ENCODE data around the gene UQCC2.

The UQCC2 gene

DNA sequence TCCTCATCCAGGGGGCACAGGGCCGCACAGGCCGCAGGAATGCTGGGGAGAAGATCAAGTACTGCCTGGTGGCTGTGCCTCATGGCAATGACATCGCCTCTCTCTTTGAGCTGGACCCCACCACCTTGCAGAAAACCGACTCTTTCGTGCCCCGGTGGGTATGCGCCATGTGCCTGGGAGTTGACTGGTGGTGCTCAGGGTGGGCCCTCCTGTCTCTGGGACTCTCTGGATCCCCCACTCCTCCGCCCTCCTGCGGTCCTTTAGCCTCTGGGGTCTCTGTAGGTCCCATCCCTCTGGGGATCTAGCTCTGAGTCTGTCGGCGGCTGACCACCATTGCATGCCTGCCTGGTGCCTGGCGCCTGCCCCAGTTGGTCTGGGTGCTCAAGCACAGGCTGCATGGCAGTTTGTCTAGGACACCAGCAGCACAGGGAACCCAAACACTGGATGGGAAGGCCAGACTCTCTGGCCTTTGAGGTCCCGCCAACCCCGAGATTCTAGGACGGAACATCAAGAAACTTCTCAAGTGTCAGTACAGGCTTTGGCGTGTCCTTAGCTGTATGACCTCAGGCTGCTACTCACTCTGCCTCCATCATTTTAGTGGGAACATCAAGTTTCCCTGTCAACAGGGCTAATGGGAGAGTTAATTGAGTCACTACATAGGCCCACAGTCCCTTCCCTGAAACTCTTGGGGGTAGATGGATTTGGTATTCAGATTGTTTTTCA is 47.6 kb downstream of the UQCC2 start:
- Mint-ChIP-seq H3K27me3 (no peaks in the 10 kb centered on the region), H3K9me3 (no peaks in the 10 kb centered on the region), H3K4me3 (no peak overlapping the region), H3K27ac (no peak overlapping the region), H3K4me1 (no peaks in the 10 kb centered on the region), H3K36me3 (ENCODE audit: low read depth) (peaks cover 20% of the 10 kb centered on the region)
- DNase-seq: no peak
- ATAC-seq: no peak

GRCh38 chr6:33663028-33663427 is 48.5 kb downstream of the UQCC2 start:
- Mint-ChIP-seq H3K9me3 (no peaks in the 10 kb centered on the region), H3K27ac (no peak overlapping the region), H3K4me3 (no peak overlapping the region), H3K36me3 (ENCODE audit: low read depth) (peaks cover 11% of the 10 kb centered on the region), H3K27me3 (no peaks in the 10 kb centered on the region), H3K4me1 (no peaks in the 10 kb centered on the region)
- ATAC-seq: no peak
- no peak for DNase-seq

- DNase-seq (no peak), ATAC-seq (no peak)
- Mint-ChIP-seq H3K9me3 (no peaks in the 10 kb centered on the region), H3K27me3 (no peaks in the 10 kb centered on the region), H3K27ac (no peak overlapping the region), H3K4me1 (no peaks in the 10 kb centered on the region), H3K36me3 (ENCODE audit: low read depth) (peaks cover 8% of the 10 kb centered on the region), H3K4me3 (no peak overlapping the region)
Observed at GRCh38 chr6:33662318-33662717, 49.2 kb downstream of the UQCC2 start.

GRCh38 chr6:33661106-33661838 is 50.2 kb downstream of the UQCC2 start:
- Mint-ChIP-seq H3K4me1 (no peaks in the 10 kb centered on the region), H3K36me3 (ENCODE audit: low read depth) (peaks cover 3% of the 10 kb centered on the region), H3K27ac (no peak overlapping the region), H3K9me3 (no peaks in the 10 kb centered on the region), H3K27me3 (no peaks in the 10 kb centered on the region), H3K4me3 (no peak overlapping the region)
- ATAC-seq (no peak), DNase-seq (no peak)

- no peak overlapping the region for H3K27ac Mint-ChIP-seq
- H3K4me1 Mint-ChIP-seq: peaks cover under 1% of the 10 kb centered on the region
- no peaks in the 10 kb centered on the region for H3K27me3 Mint-ChIP-seq
- H3K4me3 Mint-ChIP-seq: no peak overlapping the region
- ATAC-seq: no peak
- DNase-seq: no peak
- H3K36me3 Mint-ChIP-seq (ENCODE audit: low read depth): peaks cover 2% of the 10 kb centered on the region
- no peaks in the 10 kb centered on the region for H3K9me3 Mint-ChIP-seq
Observed at GRCh38 chr6:33659986-33660385, 51.5 kb downstream of the UQCC2 start.

DNA sequence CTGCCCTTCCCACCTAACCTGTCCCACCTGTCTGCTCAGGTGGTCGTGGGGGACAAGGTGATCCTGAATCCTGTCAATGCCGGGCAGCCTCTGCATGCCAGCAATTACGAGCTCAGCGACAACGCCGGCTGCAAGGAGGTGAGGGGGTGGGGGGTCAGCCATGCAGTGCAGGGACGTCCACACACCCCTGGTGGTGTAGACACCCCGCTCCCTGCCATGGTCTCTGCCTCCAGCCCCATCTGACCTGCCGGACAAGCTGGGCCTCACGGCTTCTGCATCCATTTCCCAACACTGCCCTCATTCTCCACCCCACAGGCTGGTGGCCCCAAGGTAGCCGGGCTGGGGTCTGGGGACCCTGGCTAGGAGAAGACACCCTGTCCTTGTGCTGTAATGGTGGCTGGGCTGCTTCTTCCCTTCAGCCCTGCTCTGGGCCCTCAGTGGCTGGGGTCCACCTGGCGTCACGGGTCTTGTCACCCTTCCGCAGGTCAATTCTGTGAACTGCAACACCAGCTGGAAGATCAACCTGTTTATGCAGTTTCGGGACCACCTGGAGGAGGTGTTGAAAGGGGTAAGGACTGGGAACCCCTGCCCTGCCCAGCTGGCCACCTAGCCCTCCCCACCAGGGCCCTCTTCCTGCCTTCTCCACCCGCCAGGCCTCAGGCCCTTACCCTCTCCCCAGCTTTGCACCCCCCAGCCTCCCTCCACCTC is 52.4 kb downstream of the UQCC2 start:
- no peaks in the 10 kb centered on the region for H3K9me3 Mint-ChIP-seq
- ATAC-seq (no peak), DNase-seq (no peak)
- H3K4me3 Mint-ChIP-seq: no peak overlapping the region
- H3K27ac Mint-ChIP-seq: no peak overlapping the region
- H3K36me3 Mint-ChIP-seq (ENCODE audit: low read depth): peaks cover 2% of the 10 kb centered on the region
- H3K27me3 Mint-ChIP-seq: no peaks in the 10 kb centered on the region
- peaks cover 2% of the 10 kb centered on the region for H3K4me1 Mint-ChIP-seq

GRCh38 chr6:33656844-33657243 is 54.7 kb downstream of the UQCC2 start:
- no peaks in the 10 kb centered on the region for H3K36me3 Mint-ChIP-seq (ENCODE audit: low read depth)
- H3K27ac Mint-ChIP-seq: no peak overlapping the region
- H3K4me3 Mint-ChIP-seq: no peak overlapping the region

GRCh38 chr6:33654831-33655554 is 56.5 kb downstream of the UQCC2 start:
- no peaks in the 10 kb centered on the region for H3K9me3 Mint-ChIP-seq
- no peaks in the 10 kb centered on the region for H3K27me3 Mint-ChIP-seq
- peaks cover 2% of the 10 kb centered on the region for H3K4me1 Mint-ChIP-seq
- no peak overlapping the region for H3K27ac Mint-ChIP-seq
- no peak for DNase-seq
- no peak for ATAC-seq
- H3K4me3 Mint-ChIP-seq: no peak overlapping the region
- H3K36me3 Mint-ChIP-seq (ENCODE audit: low read depth): peaks cover 6% of the 10 kb centered on the region

More at GRCh38 chr6:33656844-33657243, 54.7 kb downstream of the UQCC2 start:
- ATAC-seq (no peak), DNase-seq (no peak)
- Mint-ChIP-seq H3K4me1 (peaks cover 2% of the 10 kb centered on the region), H3K27me3 (no peaks in the 10 kb centered on the region), H3K9me3 (no peaks in the 10 kb centered on the region)

DNA sequence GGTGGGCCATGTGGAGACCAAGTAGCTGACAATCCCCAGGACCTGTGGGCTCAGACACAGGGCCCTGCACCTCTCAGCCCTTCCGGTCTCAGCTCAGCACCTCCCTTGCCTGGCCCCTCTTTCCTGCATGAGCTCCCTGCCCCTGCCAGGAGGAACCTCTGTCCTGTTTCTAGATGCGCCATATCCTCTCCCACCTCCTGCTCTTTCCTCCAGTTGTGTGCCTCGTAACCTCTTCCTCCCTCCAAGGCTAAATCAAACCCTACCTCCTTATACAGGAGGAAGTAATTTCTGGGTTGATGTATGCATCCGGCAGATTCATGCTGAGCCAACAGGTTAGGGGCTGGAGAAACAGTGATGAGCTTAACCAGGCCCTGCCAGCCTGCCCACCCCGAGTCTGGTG is 59.5 kb downstream of the UQCC2 start:
- Mint-ChIP-seq H3K9me3 (no peaks in the 10 kb centered on the region), H3K36me3 (ENCODE audit: low read depth) (peaks cover 12% of the 10 kb centered on the region), H3K27me3 (no peaks in the 10 kb centered on the region), H3K27ac (no peak overlapping the region), H3K4me3 (no peak overlapping the region), H3K4me1 (peaks cover 2% of the 10 kb centered on the region)
- no peak for DNase-seq
- ATAC-seq: no peak

GRCh38 chr6:33651403-33651802 is 60.1 kb downstream of the UQCC2 start:
- no peak overlapping the region for H3K27ac Mint-ChIP-seq
- DNase-seq (no peak), ATAC-seq (no peak)
- H3K27me3 Mint-ChIP-seq: no peaks in the 10 kb centered on the region
- peaks cover 12% of the 10 kb centered on the region for H3K36me3 Mint-ChIP-seq (ENCODE audit: low read depth)
- no peak overlapping the region for H3K4me3 Mint-ChIP-seq
- peaks cover 2% of the 10 kb centered on the region for H3K4me1 Mint-ChIP-seq
- no peaks in the 10 kb centered on the region for H3K9me3 Mint-ChIP-seq
